HepG2 (cell line): ENCODE results near the gene ERO1A. TPM values are rescaled to one million over a fixed set of nuclear protein-coding genes. Genes with fewer than 3 reads are reported as not detected.
A peak's percentile ranks its signal among the peaks of the same experiment; 100 is the strongest.
"Not testable (repeated sequence)": the region's sequence is repeated elsewhere in the genome, so short reads cannot be mapped to it uniquely, and the experiment has no call there.

Source experiments
- ATAC-seq: fragments of 200-7000 bp; cut with Tn5 transposase; 3 replicates; pipeline ENCODE4 v1.9.1; 2020; ENCODE audit warnings: mild to moderate bottlenecking, moderate library complexity
- BruUV-seq: library from RNA; stranded (reverse); fragments of 400-500 nt; replicated peaks from 2 replicates; lab custom pipeline; 2021; lab: Mats Ljungman, UMichigan
- CTCF ChIA-PET: fragments of 300-600 bp; formaldehyde crosslinking; extraction: SDS; loops from one replicate; lab custom pipeline; 2021; ENCODE audit warnings: low total read pairs, inconsistent platforms, low intra/inter-chr PET ratio; lab: Yijun Ruan, JAX
- POLR2A ChIA-PET: fragments of 350-600 bp; sonication (Branson Sonifier 250); formaldehyde crosslinking; loops from one replicate; lab custom pipeline; 2020; ENCODE audit warnings: antibody characterized with exemption, inconsistent platforms; lab: Yijun Ruan, JAX
- DNase-seq: peaks from one replicate; pipeline ENCODE4 v3.0.0-alpha.2; 2015; ENCODE audit warnings: low spot score
- FAIRE-seq: peaks from 3 replicates; lab custom pipeline; 2011; peaks lifted over from hg19 to GRCh38; lab: Jason Lieb, UNC
- H2AFZ ChIP-seq: one replicate; pipeline ENCODE4 v1.6.1; 2011; ENCODE audit warnings: low read length, inconsistent platforms
- H3K27ac ChIP-seq: fragments of 300-600 bp; 3 replicates; pipeline ENCODE4 v1.8.0; 2011; ENCODE audit warnings: mixed run types, mild to moderate bottlenecking, mixed read lengths, low read length, inconsistent platforms; ENCODE audit not compliant: insufficient read depth; ENCODE audit errors: extremely low read length
- H3K27me3 ChIP-seq, 2 experiments: fragments of 200-600 bp in 1 of 2; 2 replicates in 1 of 2; 3 replicates in 1 of 2; pipeline versions ENCODE4 v1.6.0 to v1.8.0; 2011; ENCODE audit warnings: low read length in 2 of 2, mild to moderate bottlenecking in 2 of 2, moderate library complexity in 2 of 2, inconsistent platforms in 1 of 2; ENCODE audit not compliant: insufficient read depth in 2 of 2, control insufficient read depth in 1 of 2
- H3K36me3 ChIP-seq, 2 experiments: fragments of 200-600 bp in 1 of 2; replicated peaks in 1 of 2; 2 replicates in 1 of 2; 3 replicates in 1 of 2; pipeline versions ENCODE4 v1.5.1 to v1.8.0; 2011; ENCODE audit warnings: low read length in 2 of 2, inconsistent platforms in 1 of 2; ENCODE audit not compliant: insufficient read depth in 2 of 2, control insufficient read depth in 1 of 2
- H3K4me1 ChIP-seq: 2 replicates; pipeline ENCODE4 v1.5.1; 2012; ENCODE audit warnings: low read length, inconsistent platforms; ENCODE audit not compliant: insufficient read depth
- H3K4me2 ChIP-seq: 2 replicates; pipeline ENCODE4 v1.6.0; 2011; ENCODE audit warnings: low read depth, low read length, inconsistent platforms
- H3K4me3 ChIP-seq, 3 experiments: fragments of 200-600 bp in 1 of 3; sonication (generic), shearing (Covaris generic) in 1 of 3; replicated peaks in 1 of 3; 2 replicates each; pipeline ENCODE4 v1.5.1; 2011 to 2016; ENCODE audit warnings: low read length in 3 of 3, inconsistent platforms in 2 of 3, low read depth in 2 of 3, mild to moderate bottlenecking in 2 of 3, control low read depth in 1 of 3, mixed read lengths in 1 of 3; ENCODE audit not compliant: insufficient read depth in 1 of 3
- H3K79me2 ChIP-seq: one replicate; pipeline ENCODE4 v1.6.1; 2011; ENCODE audit warnings: low read length, inconsistent platforms; ENCODE audit not compliant: insufficient read depth
- H3K9ac ChIP-seq: 2 replicates; pipeline ENCODE4 v1.6.0; 2011; ENCODE audit warnings: mild to moderate bottlenecking, low read depth, low read length, inconsistent platforms; ENCODE audit not compliant: insufficient read depth
- H3K9me3 ChIP-seq: 2 replicates; pipeline ENCODE4 v1.5.1; 2012; ENCODE audit warnings: mild to moderate bottlenecking, low read length
- H4K20me1 ChIP-seq: 2 replicates; pipeline ENCODE4 v1.6.0; 2011; ENCODE audit warnings: inconsistent platforms, mild to moderate bottlenecking, low read length, moderate library complexity; ENCODE audit not compliant: insufficient read depth
- ASH2L ChIP-seq: fragments of 300-600, 200-600 bp; sonication (generic); IDR thresholded peaks from 2 replicates; pipeline ENCODE4 v1.7.0; 2017; ENCODE audit warnings: low read depth, mild to moderate bottlenecking, moderate library complexity, mixed read lengths, low read length; ENCODE audit not compliant: insufficient read length
- MAFF ChIP-seq: IDR thresholded peaks from 2 replicates; pipeline ENCODE4 v1.6.1; 2011; ENCODE audit warnings: low read depth, low read length, improper control_type of control experiment
- MEIS2 ChIP-seq: sonication (generic); formaldehyde crosslinking; IDR thresholded peaks from 2 replicates; pipeline ENCODE4 v1.9.0; 2021; ENCODE audit warnings: mild to moderate bottlenecking, missing genetic modification reagents
- MTA3 ChIP-seq: sonication (generic); formaldehyde crosslinking; IDR thresholded peaks from 2 replicates; pipeline ENCODE4 v1.4.0; 2020; ENCODE audit warnings: missing genetic modification reagents
- ZNF232 ChIP-seq: sonication (generic); formaldehyde crosslinking; IDR thresholded peaks from 2 replicates; pipeline ENCODE4 v1.4.0; 2020; ENCODE audit warnings: missing genetic modification reagents, borderline replicate concordance
- ZNF576 ChIP-seq: sonication (generic); formaldehyde crosslinking; IDR thresholded peaks from 2 replicates; pipeline ENCODE4 v1.4.0; 2020; ENCODE audit warnings: mild to moderate bottlenecking, missing genetic modification reagents
- ZNF747 ChIP-seq: sonication (generic); formaldehyde crosslinking; IDR thresholded peaks from 2 replicates; pipeline ENCODE4 v1.8.1; 2023; ENCODE audit warnings: missing genetic modification reagents, mild to moderate bottlenecking, borderline replicate concordance
- WGBS: methylation state at CpG from one replicate; pipeline ENCODE4 v1.1.6; 2017; ENCODE audit warnings: low lambda C conversion rate; 5-methylcytosine and 5-hydroxymethylcytosine counted together
- in situ Hi-C: cut with HindIII; loops from 2 replicates; pipeline ENCODE4 v1.10.0; 2017; ENCODE audit warnings: low pct_unique_long_range_greater_than_20kb; ENCODE audit not compliant: extremely low pct_ligation_motif_present
- intact Hi-C: fragments of 100-400 bp; cut with micrococcal nuclease; formaldehyde crosslinking; loops from one replicate; pipeline ENCODE4 v1.10.0; 2022; ENCODE audit not compliant: unreplicated experiment
- polyA plus RNA-seq, 8 experiments: library from polyadenylated mRNA; depleted of rRNA in 3 of 8; stranded (reverse) in 7 of 8; unstranded in 1 of 8; fragments of >200 nt; fragmentation: Illumina TruSeq in 4 of 8; extraction: Trizol in 4 of 8; gene quantifications; 2 replicates each; pipeline versions ENCODE4 v1.2.1 to v1.2.3, GENCODE V29; 2011 to 2016; ENCODE audit warnings: low read depth in 4 of 8, missing spikeins in 1 of 8, mixed read lengths in 1 of 8; ENCODE audit not compliant: insufficient read depth in 1 of 8
- total RNA-seq, 5 experiments: library from RNA; depleted of rRNA; stranded (reverse); fragments of >200 nt; fragmentation: Illumina TruSeq; extraction: Trizol; gene quantifications; 2 replicates each; pipeline ENCODE4 v1.2.3, GENCODE V29; 2016; ENCODE audit warnings: low read depth in 1 of 5

Gene ERO1A
- total and polyA plus RNA-seq, 2 of the 13 experiments (the other 11 are each of a cell fraction or from before 2014, with no cell fraction given): 60.3 to 137 TPM

- peaks cover 2 to 22% of the 10 kb centered on the region in 2 experiments; a peak in 4 of 5 replicates for H3K36me3 ChIP-seq
- POLR2A ChIA-PET: interaction anchor here (0.7 to 2.3 kb wide), 13 partner anchors 9 to 177 kb away, joined by 3 to 19 read pairs (median 4); partner anchors contain the start of genes ERO1A, GNPNAT1, GPR137C and PSMC6
- WGBS: 10% methylated on average over 7 of the region's 8 CpGs
- intact Hi-C loops: loop anchor here (10.0 kb wide), 1 partner anchor 45 kb away; no protein-coding TSS in a partner anchor
- peak overlapping the region; percentile 64 for H3K4me2 ChIP-seq
- in situ Hi-C loops: no loop called here
- TF ChIP-seq ASH2L (peak; percentile 1), MAFF (no peak), MTA3 (CRISPR knock-in tag) (no peak), ZNF576 (CRISPR knock-in tag) (no peak), MEIS2 (no peak), ZNF747 (CRISPR knock-in tag) (no peak), ZNF232 (CRISPR knock-in tag) (no peak)
- TF ChIP-seq, all 625 proteins: peak for 1
- peaks cover 27% of the 10 kb centered on the region for H3K4me1 ChIP-seq
- no peaks in the 10 kb centered on the region for H3K9me3 ChIP-seq
- no peak overlapping the region for H2AFZ ChIP-seq
- FAIRE-seq (peak; percentile 84), ATAC-seq (no peak), DNase-seq (no peak)
- H3K9ac ChIP-seq: no peak overlapping the region
- no peaks in the 10 kb centered on the region; a peak in 1 of 5 replicates for H3K27me3 ChIP-seq
- BruUV-seq: no TSS peak
- CTCF ChIA-PET: no interaction called here
- H4K20me1 ChIP-seq: no peaks in the 10 kb centered on the region
- peaks cover 39% of the 10 kb centered on the region for H3K79me2 ChIP-seq
- peak overlapping the region; percentile 40 to 90 (median 51); a peak in 5 of 6 replicates for H3K4me3 ChIP-seq
- peak overlapping the region; percentile 23 for H3K27ac ChIP-seq
Observed at GRCh38 chr14:52729585-52729924, 34.2 kb upstream of the ERO1A start.

DNA sequence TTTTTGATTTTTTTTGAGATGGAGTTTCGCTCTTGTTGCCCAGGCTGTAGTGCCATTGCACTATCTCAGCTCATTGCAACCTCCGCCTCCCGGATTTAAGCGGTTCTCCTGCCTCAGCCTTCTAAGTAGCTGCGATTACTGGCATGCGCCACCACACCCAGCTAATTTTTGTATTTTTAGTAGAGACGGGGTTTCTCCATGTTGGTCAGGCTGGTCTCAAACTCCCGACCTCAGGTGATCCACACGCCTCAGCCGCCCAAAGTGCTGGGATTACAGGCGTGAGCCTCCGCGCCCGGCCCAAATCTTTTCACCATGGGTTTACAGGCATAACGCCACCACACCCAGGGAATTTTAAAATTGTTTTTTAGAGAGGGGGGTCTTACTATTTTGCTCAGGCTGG lies 33.7 kb upstream of the ERO1A start:
- peak overlapping the region; percentile 23 for H3K27ac ChIP-seq
- H3K27me3 ChIP-seq, H3K9ac ChIP-seq, DNase-seq, CTCF ChIA-PET, BruUV-seq, H3K4me3 ChIP-seq, FAIRE-seq, H3K9me3 ChIP-seq, H2AFZ ChIP-seq, ATAC-seq, in situ Hi-C loops, H4K20me1 ChIP-seq, H3K4me2 ChIP-seq: not testable (repeated sequence)
- H3K79me2 ChIP-seq: peaks cover 36% of the 10 kb centered on the region
- H3K4me1 ChIP-seq: peaks cover 23% of the 10 kb centered on the region
- H3K36me3 ChIP-seq: peaks cover 4 to 27% of the 10 kb centered on the region in 2 experiments; a peak in 4 of 5 replicates
- intact Hi-C loops: loop anchor here (10.0 kb wide), 1 partner anchor 46 kb away; no protein-coding TSS in a partner anchor
- WGBS: 98% methylated on average over 15 of the region's 15 CpGs
- POLR2A ChIA-PET: interaction anchor here (0.7 to 2.1 kb wide), 10 partner anchors 9 to 177 kb away, joined by 3 to 17 read pairs (median 4); partner anchors contain the start of genes ERO1A, GPR137C, PSMC6 and TXNDC16
